HEK293 (cell line): ENCODE measurements around the gene KDM5A.
"Not testable (repeated sequence)": the region's sequence is repeated elsewhere in the genome, so short reads cannot be mapped to it uniquely, and the experiment has no call there.

Experiments used
- CTCF ChIA-PET: fragments of 350-600 bp; formaldehyde crosslinking; extraction: SDS; loops from one replicate; lab custom pipeline; 2021; ENCODE audit warnings: antibody characterized with exemption; lab: Yijun Ruan, JAX
- POLR2A ChIA-PET: fragments of 300-600 bp; formaldehyde crosslinking; extraction: SDS; loops from one replicate; lab custom pipeline; 2020; ENCODE audit warnings: antibody characterized with exemption, inconsistent platforms; lab: Yijun Ruan, JAX
- H3K27ac ChIP-seq: fragments of 200-500 bp; sonication (Bioruptor generic); 2 replicates; pipeline ENCODE4 v1.5.1; 2014; ENCODE audit warnings: low read depth, low read length, control low read depth, inconsistent platforms; ENCODE audit errors: extremely low read depth
- H3K36me3 ChIP-seq, 2 experiments: fragments of 200-500 bp in 1 of 2; sonication (Bioruptor generic) in 1 of 2; 1 replicate in 1 of 2; 2 replicates in 1 of 2; pipeline ENCODE4 v1.5.1; 2014 to 2017; ENCODE audit warnings: inconsistent platforms in 2 of 2, low read length in 2 of 2; ENCODE audit not compliant: control insufficient read depth in 2 of 2, insufficient read depth in 1 of 2
- H3K4me1 ChIP-seq: fragments of 200-500 bp; sonication (Bioruptor generic); 2 replicates; pipeline ENCODE4 v1.5.1; 2014; ENCODE audit warnings: mild to moderate bottlenecking, low read length, inconsistent platforms; ENCODE audit not compliant: control insufficient read depth, insufficient read depth
- H3K4me3 ChIP-seq: 2 replicates; pipeline ENCODE4 v1.5.1; 2011; ENCODE audit warnings: low read depth, mild to moderate bottlenecking, control low read depth, low read length, moderate library complexity
- H3K9me3 ChIP-seq: fragments of 200-500 bp; sonication (Bioruptor generic); 2 replicates; pipeline ENCODE4 v1.5.1; 2014; ENCODE audit warnings: low read depth, low read length, inconsistent platforms; ENCODE audit not compliant: control insufficient read depth, insufficient read depth
- BCL11B ChIP-seq: fragments of 450-650 bp; formaldehyde crosslinking; IDR thresholded peaks from 2 replicates; pipeline ENCODE4 v1.5.1; 2016; ENCODE audit warnings: low read depth, missing biosample characterization, missing genetic modification characterization
- IKZF3 ChIP-seq: fragments of 450-650 bp; IDR thresholded peaks from 2 replicates; pipeline ENCODE4 v1.5.0; 2018; ENCODE audit warnings: missing biosample characterization, mild to moderate bottlenecking, missing genetic modification characterization, moderate library complexity
- INSM2 ChIP-seq: fragments of 450-650 bp; formaldehyde crosslinking; IDR thresholded peaks from 2 replicates; pipeline ENCODE4 v1.5.1; 2016; ENCODE audit warnings: missing biosample characterization, missing genetic modification characterization
- MYNN ChIP-seq: fragments of 450-650 bp; formaldehyde crosslinking; IDR thresholded peaks from 2 replicates; pipeline ENCODE4 v1.5.1; 2016; ENCODE audit warnings: missing biosample characterization, missing genetic modification characterization, borderline replicate concordance
- SCRT1 ChIP-seq: fragments of 450-650 bp; formaldehyde crosslinking; IDR thresholded peaks from 2 replicates; pipeline ENCODE4 v1.5.1; 2016; ENCODE audit warnings: missing biosample characterization, missing genetic modification characterization, borderline replicate concordance
- ZBTB10 ChIP-seq: fragments of 450-650 bp; formaldehyde crosslinking; IDR thresholded peaks from 2 replicates; pipeline ENCODE4 v1.5.1; 2016; ENCODE audit warnings: missing biosample characterization, missing genetic modification characterization
- ZNF146 ChIP-seq: fragments of 450-650 bp; formaldehyde crosslinking; IDR thresholded peaks from 2 replicates; pipeline ENCODE4 v1.5.1; 2016; ENCODE audit warnings: missing biosample characterization, missing genetic modification characterization
- ZNF175 ChIP-seq: fragments of 450-650 bp; formaldehyde crosslinking; IDR thresholded peaks from 2 replicates; pipeline ENCODE4 v1.5.1; 2016; ENCODE audit warnings: missing biosample characterization, missing genetic modification characterization
- ZNF211 ChIP-seq: fragments of 450-650 bp; formaldehyde crosslinking; IDR thresholded peaks from 2 replicates; pipeline ENCODE4 v1.5.1; 2016; ENCODE audit warnings: low read depth, missing biosample characterization, missing genetic modification characterization
- ZNF214 ChIP-seq: fragments of 450-650 bp; formaldehyde crosslinking; IDR thresholded peaks from 2 replicates; pipeline ENCODE4 v1.5.1; 2017; ENCODE audit warnings: missing biosample characterization, mild to moderate bottlenecking, missing genetic modification characterization, borderline replicate concordance
- ZNF423 ChIP-seq: fragments of 450-650 bp; formaldehyde crosslinking; IDR thresholded peaks from 2 replicates; pipeline ENCODE4 v1.5.1; 2016; ENCODE audit warnings: missing biosample characterization, missing genetic modification characterization
- ZNF518A ChIP-seq: fragments of 450-650 bp; formaldehyde crosslinking; conservative IDR thresholded peaks from 2 replicates; pipeline ENCODE4 v1.5.1; 2016; ENCODE audit warnings: low read depth, missing biosample characterization, missing genetic modification characterization
- ZNF555 ChIP-seq: fragments of 450-650 bp; formaldehyde crosslinking; conservative IDR thresholded peaks from 2 replicates; pipeline ENCODE4 v1.5.1; 2017; ENCODE audit warnings: missing biosample characterization, mild to moderate bottlenecking, missing genetic modification characterization, inconsistent platforms
- ZNF580 ChIP-seq: fragments of 450-650 bp; formaldehyde crosslinking; IDR thresholded peaks from 2 replicates; pipeline ENCODE4 v1.5.1; 2016; ENCODE audit warnings: missing biosample characterization, missing genetic modification characterization
- ZNF777 ChIP-seq: fragments of 450-650 bp; formaldehyde crosslinking; IDR thresholded peaks from 2 replicates; pipeline ENCODE4 v1.5.1; 2017; ENCODE audit warnings: missing biosample characterization, missing genetic modification characterization, borderline replicate concordance

KDM5A gene

GRCh38 chr12:351197-351596 lies 37.9 kb downstream of the KDM5A start:
- H3K4me3 ChIP-seq, H3K27ac ChIP-seq, H3K9me3 ChIP-seq, H3K4me1 ChIP-seq: not testable (repeated sequence)
- peaks cover 61 to 66% of the 10 kb centered on the region in 2 experiments for H3K36me3 ChIP-seq
- ChIA-PET POLR2A (interaction anchor here (0.7 kb wide), 2 partner anchors 8 to 137 kb away, joined by 5 to 8 read pairs; partner anchors contain the start of gene SLC6A12), CTCF (interaction anchor here (0.5 to 0.7 kb wide), 2 partner anchors 8 to 1145 kb away, joined by 3 to 4 read pairs; no protein-coding TSS in a partner anchor)
- TF ChIP-seq ZNF146 (tag by site-specific recombination) (peak; percentile 95), ZNF580 (tag by site-specific recombination) (peak; percentile 61; the same call in 1 of the 2 replicates)

- H3K4me3 ChIP-seq, H3K27ac ChIP-seq, CTCF ChIA-PET, H3K9me3 ChIP-seq, H3K4me1 ChIP-seq: not testable (repeated sequence)
- H3K36me3 ChIP-seq, result peaks cover 53 to 56% of the 10 kb centered on the region in 2 experiments
- POLR2A ChIA-PET, result interaction anchor here (0.7 to 1.3 kb wide), 2 partner anchors 40 to 51 kb away, joined by 4 to 7 read pairs; partner anchors contain the start of gene KDM5A
These were observed 39.5 kb downstream of the KDM5A start for GRCh38 chr12:349625-350024.

GRCh38 chr12:343036-343435 lies 46.1 kb downstream of the KDM5A start:
- POLR2A ChIA-PET, result interaction anchor here (0.6 kb wide), 1 partner anchor 9 kb away, joined by 8 read pairs; no protein-coding TSS in a partner anchor
- H3K27ac ChIP-seq, CTCF ChIA-PET, H3K4me1 ChIP-seq, H3K4me3 ChIP-seq, H3K9me3 ChIP-seq: not testable (repeated sequence)
- peaks cover 14 to 39% of the 10 kb centered on the region in 2 experiments for H3K36me3 ChIP-seq

- Histone ChIP-seq H3K4me3 (no peak overlapping the region), H3K36me3 (peaks cover 42 to 60% of the 10 kb centered on the region in 2 experiments), H3K4me1 (no peaks in the 10 kb centered on the region; the same call in 1 of the 2 replicates), H3K9me3 (no peaks in the 10 kb centered on the region), H3K27ac (no peak overlapping the region)
- POLR2A ChIA-PET, result no interaction called here
- CTCF ChIA-PET, result interaction anchor here (0.6 kb wide), 1 partner anchor 1505 kb away, joined by 5 read pairs; no protein-coding TSS in a partner anchor
- TF ChIP-seq ZNF423 (tag by site-specific recombination), result no peak
- no peak for TF ChIP-seq ZBTB10 (tag by site-specific recombination)
- TF ChIP-seq INSM2, result no peak
- TF ChIP-seq BCL11B (tag by site-specific recombination), result no peak
- TF ChIP-seq ZNF555 (tag by site-specific recombination), result no peak
- no peak for TF ChIP-seq SCRT1 (tag by site-specific recombination)
- no peak for TF ChIP-seq ZNF175
- TF ChIP-seq ZNF214 (tag by site-specific recombination), result no peak
- TF ChIP-seq ZNF518A (tag by site-specific recombination), result no peak
- TF ChIP-seq IKZF3 (tag by site-specific recombination), result no peak
- no peak for TF ChIP-seq MYNN (tag by site-specific recombination)
- no peak for TF ChIP-seq ZNF777 (tag by site-specific recombination)
- no peak for TF ChIP-seq ZNF211
These were observed 52.1 kb downstream of the KDM5A start for GRCh38 chr12:337039-337438.
